Activated effector memory CD4-positive, alpha-beta T cell treated with anti-CD3 and anti-CD28 coated beads, Interleukin-2, amount 50 U/mL, for 16 hours (primary cell): Measurements from ENCODE around the gene DUS1L.

Experiments
- DNase-seq: peaks from one replicate; pipeline ENCODE4 v3.0.0-alpha.2; 2020

Gene DUS1L

DNA sequence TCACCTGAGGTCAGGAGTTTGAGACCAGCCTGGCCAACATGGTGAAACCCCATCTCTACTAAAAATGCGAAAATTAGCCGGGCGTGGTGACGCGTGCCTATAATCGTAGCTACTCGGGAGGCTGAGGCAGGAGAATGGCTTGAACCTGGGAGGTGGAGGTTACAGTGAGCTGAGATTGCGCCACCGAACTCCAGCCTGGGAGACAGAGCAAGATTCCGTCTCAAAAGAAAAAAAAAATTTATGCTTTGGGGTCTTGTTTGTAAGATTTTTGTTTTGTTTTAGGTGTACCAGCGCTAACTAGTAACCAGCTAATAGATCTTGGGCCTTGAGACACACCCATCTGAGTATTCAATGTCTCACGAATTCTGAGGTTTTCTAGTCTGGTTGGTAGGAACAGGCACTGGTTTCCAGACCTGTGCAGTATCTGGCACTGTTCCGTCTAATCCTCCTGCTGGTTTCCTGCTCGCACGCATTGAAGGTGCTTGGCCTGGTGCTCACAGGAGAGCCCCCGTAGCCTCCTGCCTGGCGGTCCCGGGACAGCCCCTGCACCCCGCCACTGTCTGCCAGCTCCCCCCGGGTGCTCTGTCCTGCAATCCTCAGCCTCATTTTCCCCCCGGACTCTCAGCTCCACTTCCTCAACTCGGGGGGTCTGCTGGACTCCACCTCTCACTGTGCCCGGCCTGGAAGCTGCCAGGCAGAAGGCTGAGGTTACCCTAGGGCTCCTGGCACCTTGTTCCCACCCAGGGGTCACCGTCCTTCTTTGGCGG, 10.6 kb upstream of the DUS1L start:
- no peak for DNase-seq

- no peak for DNase-seq
These were observed 7.8 kb upstream of the DUS1L start for GRCh38 chr17:82073446-82073845.

DNA sequence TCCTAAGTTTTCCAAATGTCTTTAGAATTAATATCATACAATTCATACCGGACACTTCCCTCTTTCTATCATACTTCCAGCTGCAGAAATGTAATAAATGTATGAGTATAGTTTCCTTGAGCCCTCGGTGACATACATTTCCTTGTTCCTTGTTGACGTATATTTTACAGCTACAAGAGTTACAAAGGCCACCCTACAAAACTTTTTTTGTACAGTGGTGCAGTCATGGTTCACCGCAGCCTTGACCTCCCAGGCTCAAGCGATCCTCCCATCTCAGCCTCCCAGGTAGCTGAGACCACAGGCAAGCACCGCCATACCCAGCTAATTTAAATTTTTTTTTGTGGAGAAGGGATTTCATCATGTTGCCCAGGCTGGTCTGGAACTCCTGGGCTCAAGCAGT, 7.2 kb upstream of the DUS1L start:
- no peak for DNase-seq

DNA sequence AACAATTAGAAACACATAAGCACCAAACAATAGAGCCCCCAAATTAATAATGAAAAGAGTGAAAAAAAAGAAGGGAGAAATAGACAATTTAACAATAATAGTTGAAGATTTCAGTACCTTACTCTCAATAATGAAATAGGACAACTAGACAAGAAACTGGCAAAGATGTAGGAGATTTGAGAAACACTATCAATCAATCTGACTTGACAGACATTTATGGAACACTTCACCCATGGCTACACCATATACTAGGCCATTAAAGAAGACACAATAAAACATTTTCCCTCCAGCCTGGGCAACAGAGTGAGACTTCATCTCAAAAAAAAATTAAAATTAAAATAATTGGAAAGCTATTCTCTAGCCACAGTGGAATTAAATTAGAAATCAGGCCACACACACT, 5.0 kb upstream of the DUS1L start:
- DNase-seq = no peak

GRCh38 chr17:82065193-82065637, 389 bp downstream of the DUS1L start:
- no peak for DNase-seq

- no peak for DNase-seq
These were observed 991 bp downstream of the DUS1L start for GRCh38 chr17:82064433-82065192.

GRCh38 chr17:82063424-82064415, 1.9 kb downstream of the DUS1L start:
- no peak for DNase-seq

DNA sequence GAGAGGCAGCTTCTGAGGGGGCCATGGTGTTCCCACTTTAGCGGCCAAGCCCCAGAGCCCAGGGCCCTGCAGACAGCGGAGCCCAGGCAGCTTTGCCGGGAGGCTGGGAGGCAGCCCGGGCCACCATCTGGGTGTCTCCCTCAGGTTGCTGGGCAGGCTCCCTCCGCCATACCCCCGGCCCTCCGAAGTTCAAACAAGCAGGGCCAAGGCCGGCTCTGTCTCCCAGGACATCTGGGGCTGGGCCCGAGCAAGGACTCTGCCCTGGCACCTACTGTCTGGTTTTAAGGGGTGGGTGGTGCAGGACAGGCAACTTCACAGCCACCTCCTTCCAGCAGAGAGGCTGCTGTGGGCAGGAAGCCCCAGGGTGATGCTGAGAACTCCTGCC, 2.6 kb downstream of the DUS1L start:
- DNase-seq = no peak

- no peak for DNase-seq
These were observed 3.3 kb downstream of the DUS1L start for GRCh38 chr17:82062076-82062983.

DNA sequence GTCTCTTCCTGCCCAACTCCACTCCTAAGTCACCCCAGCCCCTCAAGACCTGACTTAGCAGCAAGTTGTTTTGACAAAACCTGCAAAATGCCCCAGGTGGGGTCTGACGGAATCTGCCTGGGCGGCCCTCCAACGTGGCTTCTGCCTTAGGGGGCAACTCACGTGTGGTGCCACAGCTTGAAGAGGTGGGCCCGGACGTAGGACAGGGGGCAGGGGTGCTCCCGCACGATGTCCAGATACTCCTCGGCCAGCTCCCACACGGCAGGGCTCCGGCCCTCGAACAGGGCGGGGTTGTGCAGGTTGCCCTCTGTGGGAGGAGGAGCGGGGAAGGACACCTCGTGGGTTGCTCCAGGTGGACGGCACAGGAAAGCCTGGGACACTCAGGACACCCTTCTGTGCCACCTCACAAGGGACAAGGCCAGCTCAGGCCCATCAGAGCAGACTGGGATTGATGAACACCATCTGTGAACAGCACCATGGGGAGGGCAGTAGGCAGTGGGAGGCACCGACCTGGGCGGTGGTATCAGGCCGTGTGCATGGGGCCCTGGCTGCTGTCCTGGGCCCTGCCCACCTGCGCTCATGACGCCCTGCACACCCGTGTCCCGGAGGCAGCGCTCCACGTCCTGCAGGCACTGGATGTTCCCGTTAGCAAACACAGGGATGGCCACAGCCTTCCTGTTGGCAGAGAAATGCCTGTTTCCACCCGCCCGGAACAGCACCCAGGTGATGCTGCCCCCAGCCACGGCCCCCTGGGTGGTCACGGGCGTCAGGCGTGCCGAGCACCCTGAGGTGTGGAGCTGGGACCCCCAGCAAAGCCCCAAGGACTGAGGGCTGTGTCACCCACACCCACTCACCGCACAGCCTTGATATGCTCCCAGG, 4.3 kb downstream of the DUS1L start:
- no peak for DNase-seq

GRCh38 chr17:82060614-82061013, 5.0 kb downstream of the DUS1L start:
- DNase-seq = no peak

GRCh38 chr17:82060001-82060380, 5.6 kb downstream of the DUS1L start:
- DNase-seq = no peak

DNA sequence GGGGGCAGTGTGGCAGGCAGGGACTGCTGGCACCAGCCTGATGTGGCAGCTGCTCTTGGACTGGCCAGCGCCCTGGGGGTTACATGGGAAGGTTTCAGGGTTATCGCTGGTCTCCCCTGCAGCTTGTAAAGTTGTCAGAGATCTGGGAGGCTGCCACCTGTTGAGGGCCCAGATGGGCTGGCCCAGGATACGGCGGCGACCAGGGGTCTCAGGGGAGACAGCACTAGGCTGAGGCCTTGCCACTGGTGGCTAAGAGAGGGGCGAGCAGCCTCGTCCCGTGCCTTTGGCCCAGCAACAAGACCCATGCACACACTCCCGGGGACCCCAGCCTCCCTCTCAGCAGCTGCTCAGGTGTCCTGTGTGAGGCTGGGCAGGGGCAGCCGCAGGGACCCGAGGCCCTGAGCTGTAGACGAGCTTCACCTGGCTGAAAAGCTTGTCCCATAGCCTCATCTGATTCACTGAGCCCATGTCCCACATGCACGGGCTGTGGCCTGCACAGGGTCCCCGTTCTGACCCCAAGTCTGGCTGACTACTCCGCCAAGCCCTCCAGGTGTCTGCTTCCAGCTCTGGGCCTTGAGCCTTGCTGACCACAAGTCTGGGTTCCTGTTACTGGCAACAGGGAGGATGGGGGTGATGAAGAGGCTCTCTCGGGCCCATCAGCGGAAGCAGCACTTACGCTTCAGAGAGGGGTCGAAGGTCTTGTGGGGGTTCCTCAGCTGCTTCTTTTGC, 6.2 kb downstream of the DUS1L start:
- no peak for DNase-seq

- no peak for DNase-seq
These were observed 6.8 kb downstream of the DUS1L start for GRCh38 chr17:82058855-82059249.

DNA sequence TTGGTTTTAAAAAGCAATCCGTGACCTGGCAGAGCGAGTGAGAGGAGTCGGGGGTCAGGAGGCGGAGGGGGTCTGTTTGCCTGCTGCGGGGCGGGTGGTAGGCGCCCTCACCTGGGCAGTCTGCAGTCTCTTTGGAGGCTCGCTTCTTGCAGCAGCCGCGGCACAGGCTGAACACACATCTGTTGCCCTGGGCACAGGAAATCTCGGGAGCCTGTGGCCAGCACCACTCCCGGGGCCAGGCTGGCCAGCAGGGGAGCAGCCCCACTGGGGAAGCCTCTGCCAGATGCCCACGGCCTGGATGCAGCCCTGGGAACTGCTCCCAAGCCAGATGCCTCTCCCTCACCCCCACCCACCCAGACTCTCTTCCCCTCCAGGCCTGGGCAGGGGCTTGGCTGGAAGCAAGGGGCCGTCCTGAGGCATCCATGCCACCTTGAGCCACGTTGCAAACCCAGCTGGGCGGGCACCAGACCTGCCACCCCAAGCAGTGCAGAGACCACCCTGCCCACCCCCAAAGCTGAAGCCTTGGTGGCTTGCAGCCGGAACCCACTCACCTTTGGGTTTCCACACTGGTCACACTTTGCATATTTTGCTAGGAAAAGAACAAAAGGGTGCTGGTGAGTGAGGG, 7.3 kb downstream of the DUS1L start:
- DNase-seq = no peak

DNA sequence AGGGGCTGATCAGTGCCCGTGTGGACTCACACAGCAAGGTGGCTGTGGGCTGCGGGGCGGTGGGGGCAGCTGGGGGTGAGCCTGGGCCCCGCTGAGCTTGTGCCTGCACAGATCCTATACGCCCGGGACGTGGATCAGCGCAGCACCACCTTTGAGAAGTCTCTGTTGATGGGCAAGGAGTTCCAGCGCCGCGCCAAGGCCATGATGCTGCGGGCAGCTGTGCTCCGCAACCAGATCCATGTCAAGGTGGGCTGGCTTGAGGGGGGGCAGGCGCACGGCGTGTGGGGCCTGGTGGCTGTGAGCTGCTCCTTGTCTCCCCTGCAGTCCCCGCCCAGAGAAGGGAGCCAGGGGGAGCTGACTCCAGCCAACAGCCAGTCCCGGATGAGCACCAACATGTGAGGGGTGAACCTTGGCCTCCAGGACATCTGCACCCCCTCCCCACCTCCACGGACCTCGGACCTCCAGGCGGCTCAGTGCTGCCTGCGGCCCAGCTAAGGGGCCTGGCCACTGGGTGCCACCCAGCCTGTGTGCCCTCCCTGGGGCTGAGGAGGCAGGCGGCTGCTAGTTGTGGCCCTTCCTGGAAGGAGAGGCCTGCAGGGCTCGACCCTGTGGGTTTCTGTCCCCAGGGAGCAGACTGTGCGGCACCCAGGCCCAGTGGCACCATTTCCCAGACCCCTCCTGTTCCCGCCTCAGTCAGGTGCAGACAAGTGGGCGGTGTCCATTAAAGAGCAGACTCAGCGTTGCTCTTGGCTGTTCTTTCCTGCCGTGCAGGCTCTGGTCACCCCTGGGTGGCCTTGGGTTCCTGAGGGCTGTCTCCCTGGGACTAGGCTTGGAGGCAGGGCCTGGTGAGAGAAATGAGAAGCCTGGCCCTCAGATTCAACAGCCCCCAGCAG, 8.6 kb downstream of the DUS1L start:
- no peak for DNase-seq

GRCh38 chr17:82055965-82056728, 9.5 kb downstream of the DUS1L start:
- DNase-seq = no peak
